CD14-positive monocyte (primary cell): ENCODE results near the gene PPP1R12B. TPM values are rescaled to one million over a fixed set of nuclear protein-coding genes. Genes with fewer than 3 reads are reported as not detected.

ENCODE experiments used
- DNase-seq, 3 donors: peaks; one replicate each; pipeline ENCODE4 v3.0.0-alpha.2; 2011 to 2022
- H2AFZ ChIP-seq: 2 replicates; pipeline ENCODE4 v1.6.0; 2012; ENCODE audit warnings: mild to moderate bottlenecking, low read depth, low read length, inconsistent platforms; ENCODE audit not compliant: insufficient read depth, poor library complexity, severe bottlenecking
- H3K27ac ChIP-seq, 2 donors: 1 replicate in 1 of 2; 2 replicates in 1 of 2; pipeline ENCODE4 v1.5.1; 2012 to 2013; ENCODE audit warnings: low read length in 2 of 2, control low read depth in 1 of 2, inconsistent platforms in 1 of 2, low read depth in 1 of 2, mild to moderate bottlenecking in 1 of 2
- H3K27me3 ChIP-seq, 2 donors: one replicate each; pipeline versions ENCODE4 v1.6.0 to v1.6.1; 2011 to 2013; ENCODE audit warnings: low read length in 2 of 2; ENCODE audit not compliant: control insufficient read depth in 2 of 2, insufficient read depth in 2 of 2
- H3K36me3 ChIP-seq, 2 donors: replicated peaks in 1 of 2; 1 replicate in 1 of 2; 2 replicates in 1 of 2; pipeline versions ENCODE4 v1.5.1 to v1.6.1; 2012 to 2013; ENCODE audit warnings: low read length in 2 of 2, control low read depth in 1 of 2, inconsistent platforms in 1 of 2, mild to moderate bottlenecking in 1 of 2; ENCODE audit not compliant: insufficient read depth in 2 of 2, control insufficient read depth in 1 of 2
- H3K4me1 ChIP-seq, 2 donors: 1 replicate in 1 of 2; 2 replicates in 1 of 2; pipeline versions ENCODE4 v1.5.1 to v1.6.1; 2012 to 2013; ENCODE audit warnings: low read length in 2 of 2, control low read depth in 1 of 2, inconsistent platforms in 1 of 2, mild to moderate bottlenecking in 1 of 2, moderate library complexity in 1 of 2; ENCODE audit not compliant: insufficient read depth in 2 of 2, control insufficient read depth in 1 of 2
- H3K4me2 ChIP-seq: replicated peaks from 2 replicates; pipeline ENCODE3; 2012; ENCODE audit warnings: low read length, moderate library complexity, mild to moderate bottlenecking; ENCODE audit not compliant: poor library complexity, severe bottlenecking; ENCODE audit errors: extremely low read depth
- H3K4me3 ChIP-seq, 3 experiments: fragments of 200-600 bp in 1 of 3; sonication (generic) in 1 of 3; replicated peaks in 1 of 3; 1 replicate in 2 of 3; 2 replicates in 1 of 3; pipeline ENCODE4 v1.5.1; 2011 to 2013; ENCODE audit warnings: low read length in 3 of 3, mild to moderate bottlenecking in 3 of 3, control low read depth in 2 of 3, low read depth in 2 of 3, inconsistent platforms in 1 of 3, moderate library complexity in 1 of 3
- H3K79me2 ChIP-seq: 2 replicates; pipeline ENCODE4 v1.6.0; 2012; ENCODE audit warnings: mild to moderate bottlenecking, control low read depth, inconsistent platforms, low read length, moderate library complexity; ENCODE audit not compliant: insufficient read depth
- H3K9ac ChIP-seq: 2 replicates; pipeline ENCODE4 v1.6.0; 2017; ENCODE audit warnings: low read length, mild to moderate bottlenecking; ENCODE audit not compliant: insufficient read depth, poor library complexity, severe bottlenecking
- H3K9me3 ChIP-seq, 2 donors: replicated peaks in 1 of 2; 1 replicate in 1 of 2; 2 replicates in 1 of 2; pipeline versions ENCODE4 v1.5.1 to v1.6.1; 2012 to 2013; ENCODE audit warnings: low read length in 2 of 2, control low read depth in 1 of 2; ENCODE audit not compliant: control insufficient read depth in 1 of 2, insufficient read depth in 1 of 2
- H4K20me1 ChIP-seq: 2 replicates; pipeline ENCODE4 v1.6.0; 2012; ENCODE audit warnings: mild to moderate bottlenecking, low read length, control low read depth, moderate library complexity; ENCODE audit not compliant: insufficient read depth
- H3K27ac Mint-ChIP-seq, 7 donors: one replicate each; pipeline ENCODE4 v1.8.0; 2020; ENCODE audit warnings: mild to moderate bottlenecking in 7 of 7, mixed read lengths in 7 of 7, moderate library complexity in 6 of 7, inconsistent platforms in 2 of 7
- H3K27me3 Mint-ChIP-seq, 3 donors: one replicate each; pipeline ENCODE4 v1.8.0; 2021 to 2022; ENCODE audit warnings: low read depth in 3 of 3, mild to moderate bottlenecking in 3 of 3, mixed read lengths in 3 of 3, moderate library complexity in 3 of 3, inconsistent platforms in 1 of 3
- H3K36me3 Mint-ChIP-seq, 2 donors: one replicate each; pipeline ENCODE4 v1.8.0; 2020; ENCODE audit warnings: mixed read lengths in 2 of 2, inconsistent platforms in 1 of 2, mild to moderate bottlenecking in 1 of 2
- H3K4me1 Mint-ChIP-seq: one replicate; pipeline ENCODE4 v1.8.0; 2020; ENCODE audit warnings: mild to moderate bottlenecking, mixed read lengths
- H3K4me3 Mint-ChIP-seq, 2 donors: one replicate each; pipeline ENCODE4 v1.8.0; 2020; ENCODE audit warnings: mild to moderate bottlenecking in 2 of 2, mixed read lengths in 2 of 2, moderate library complexity in 1 of 2
- H3K9me3 Mint-ChIP-seq, 7 donors: one replicate each; pipeline ENCODE4 v1.8.0; 2020 to 2022; ENCODE audit warnings: mixed read lengths in 7 of 7, mild to moderate bottlenecking in 6 of 7, moderate library complexity in 6 of 7, inconsistent platforms in 2 of 7
- CTCF ChIP-seq: fragments of 200-600 bp; IDR thresholded peaks from one replicate; pipeline ENCODE4 v1.8.0; 2022; ENCODE audit warnings: antibody characterized with exemption, mild to moderate bottlenecking
- WGBS: methylation state at CpG from one replicate; pipeline ENCODE4 v1.1.5; 2013; ENCODE audit warnings: missing lambda C conversion rate; ENCODE audit not compliant: insufficient coverage; 5-methylcytosine and 5-hydroxymethylcytosine counted together
- intact Hi-C, 2 donors: fragments of 100-400 bp; cut with micrococcal nuclease; formaldehyde crosslinking; loops; one replicate each; pipeline versions ENCODE4 v1.15.0 to v1.15.1; 2023
- polyA plus RNA-seq, 3 donors: library from polyadenylated mRNA; depleted of rRNA in 1 of 3; unstranded in 2 of 3; stranded (reverse) in 1 of 3; fragments of 300-500 nt in 2 of 3; fragments of >200 nt in 1 of 3; fragmentation: Illumina TruSeq in 2 of 3; gene quantifications; 1 replicate in 2 of 3; 2 replicates in 1 of 3; pipeline ENCODE4 v1.2.3, GENCODE V29; 2012 to 2021

The PPP1R12B gene
- polyA plus RNA-seq, 3 donors: 1.3 to 12.2 (median 1.7) TPM

GRCh38 chr1:202319381-202320080 lies 29.0 kb upstream of the PPP1R12B start:
- no peak overlapping the region for H3K4me3 Mint-ChIP-seq
- DNase-seq: peak in 1 of 3 donors; percentile 16
- Histone ChIP-seq H3K9ac (no peak overlapping the region), H4K20me1 (no peaks in the 10 kb centered on the region), H3K4me1 (no peaks in the 10 kb centered on the region), H3K27ac (no peak overlapping the region), H3K79me2 (no peaks in the 10 kb centered on the region), H2AFZ (no peak overlapping the region), H3K36me3 (no peaks in the 10 kb centered on the region), H3K27me3 (no peaks in the 10 kb centered on the region), H3K9me3 (no peaks in the 10 kb centered on the region), H3K4me2 (no peak overlapping the region), H3K4me3 (no peak overlapping the region)
- no peaks in the 10 kb centered on the region for H3K9me3 Mint-ChIP-seq
- intact Hi-C loops: loop anchor here (5.0 to 10.0 kb wide), 2 partner anchors 127 to 135 kb away; partner anchors contain the start of gene LGR6 (in 1 of the 2)
- no peaks in the 10 kb centered on the region for H3K36me3 Mint-ChIP-seq
- H3K4me1 Mint-ChIP-seq: no peaks in the 10 kb centered on the region
- no peak for TF ChIP-seq CTCF
- peak overlapping the region in 2 of 7 donors; percentile 5 to 25 for H3K27ac Mint-ChIP-seq
- WGBS: 0% methylated on average over 1 of the region's 4 CpGs
- H3K27me3 Mint-ChIP-seq: peaks cover 11 to 19% (median 13%) of the 10 kb centered on the region in 3 donors

- no peak overlapping the region for H3K27ac Mint-ChIP-seq
- Histone ChIP-seq H3K4me1 (no peaks in the 10 kb centered on the region), H3K9me3 (no peaks in the 10 kb centered on the region), H3K36me3 (no peaks in the 10 kb centered on the region), H3K9ac (no peak overlapping the region), H3K27me3 (no peaks in the 10 kb centered on the region), H4K20me1 (no peaks in the 10 kb centered on the region), H3K27ac (no peak overlapping the region), H3K4me3 (no peak overlapping the region), H3K79me2 (no peaks in the 10 kb centered on the region), H3K4me2 (no peak overlapping the region), H2AFZ (no peak overlapping the region)
- DNase-seq: no peak
- TF ChIP-seq CTCF: no peak
- no peak overlapping the region for H3K4me3 Mint-ChIP-seq
- H3K9me3 Mint-ChIP-seq: no peaks in the 10 kb centered on the region
- intact Hi-C loops: no loop called here
- no peaks in the 10 kb centered on the region for H3K4me1 Mint-ChIP-seq
- no peaks in the 10 kb centered on the region for H3K36me3 Mint-ChIP-seq
- peaks cover 9 to 17% (median 12%) of the 10 kb centered on the region in 3 donors for H3K27me3 Mint-ChIP-seq
Measured at GRCh38 chr1:202320081-202320405, 28.5 kb upstream of the PPP1R12B start.
